Kidney (tissue), 14 donors: ENCODE data around the gene CASP6. TPM values are rescaled to one million over a fixed set of nuclear protein-coding genes. Genes with fewer than 3 reads are reported as not detected.

Experiments used
- DNase-seq, 5 donors: peaks; one replicate each; pipeline ENCODE4 v3.0.0-alpha.2; 2013 to 2020
- FAIRE-seq: peaks from 2 replicates; lab custom pipeline; 2012; peaks lifted over from hg19 to GRCh38; lab: Jason Lieb, UNC
- H3K27ac ChIP-seq, 2 donors: one replicate each; pipeline ENCODE4 v1.7.0; 2013; ENCODE audit warnings: low read depth in 2 of 2, low read length in 2 of 2, inconsistent platforms in 1 of 2
- H3K27me3 ChIP-seq: one replicate; pipeline ENCODE4 v1.7.1; 2013; ENCODE audit warnings: low read length, inconsistent platforms; ENCODE audit not compliant: control insufficient read depth, insufficient read depth
- H3K36me3 ChIP-seq, 3 donors: one replicate each; pipeline versions ENCODE4 v1.7.0 to v1.7.1; 2013; ENCODE audit warnings: low read length in 3 of 3, control low read depth in 1 of 3, inconsistent platforms in 1 of 3; ENCODE audit not compliant: insufficient read depth in 3 of 3, control insufficient read depth in 2 of 3
- H3K4me1 ChIP-seq, 3 donors: one replicate each; pipeline versions ENCODE4 v1.7.0 to v1.7.1; 2013; ENCODE audit warnings: low read length in 3 of 3, inconsistent platforms in 1 of 3, low read depth in 1 of 3; ENCODE audit not compliant: control insufficient read depth in 2 of 3, insufficient read depth in 2 of 3
- H3K4me3 ChIP-seq, 3 donors: one replicate each; pipeline versions ENCODE4 v1.7.0 to v1.8.1; 2013; ENCODE audit warnings: low read length in 3 of 3, control low read depth in 1 of 3, inconsistent platforms in 1 of 3
- H3K9ac ChIP-seq, 3 donors: one replicate each; pipeline versions ENCODE4 v1.7.0 to v1.7.1; 2013; ENCODE audit warnings: low read length in 3 of 3, control low read depth in 1 of 3, inconsistent platforms in 1 of 3
- H3K9me3 ChIP-seq, 3 donors: one replicate each; pipeline versions ENCODE4 v1.7.0 to v1.7.1; 2013; ENCODE audit warnings: low read length in 3 of 3, control low read depth in 1 of 3, inconsistent platforms in 1 of 3; ENCODE audit not compliant: control insufficient read depth in 2 of 3, insufficient read depth in 1 of 3
- intact Hi-C: fragments of 100-400 bp; cut with DNase I; formaldehyde crosslinking; loops from one replicate; pipeline ENCODE4 v1.11.1; 2022
- polyA plus RNA-seq: library from polyadenylated mRNA; stranded (reverse); fragments of 350-450 nt; fragmentation: Illumina TruSeq; extraction: RNeasy Lipid Tissue Mini Kit (QIAGEN cat#74804); gene quantifications from one replicate; pipeline ENCODE4 v1.2.3, GENCODE V29; 2014; ENCODE audit warnings: low read depth, low replicate concordance; ENCODE audit not compliant: insufficient read depth
- total RNA-seq: library from RNA; stranded (reverse); fragmentation: NEBNext Ultra II Directional; extraction: Animal tissue kit (Norgen Biotek cat#: 25700); gene quantifications from one replicate; pipeline ENCODE4 v1.2.1, GENCODE V29; 2021
- TF ChIP-seq, protein P1 (sequence below): IDR thresholded peaks from 3 replicates; pipeline ENCODE4 v1.5.1; 2012; ENCODE audit warnings: mild to moderate bottlenecking, moderate library complexity, borderline replicate concordance; ENCODE audit not compliant: insufficient read depth; ENCODE audit errors: extremely low read depth
- donor health status: control.
- donor health status: control.
- donor health status: control.
- donor health status: control.
- donor health status: control.
- donor health status: DM: yes; HTN: yes; CAD: no.
- donor health status: Normal renal cell carcinoma (clear cell type).

Gene CASP6
- total and polyA plus RNA-seq, 2 donors from 2014 or later: 20.7 to 21.6 TPM

- FAIRE-seq (no peak), DNase-seq (no peak)
- intact Hi-C loops: no loop called here
- no peak overlapping the region for H3K27ac ChIP-seq
- H3K9me3 ChIP-seq: no peaks in the 10 kb centered on the region
- H3K9ac ChIP-seq: no peak overlapping the region
- TF ChIP-seq, protein P1, sequence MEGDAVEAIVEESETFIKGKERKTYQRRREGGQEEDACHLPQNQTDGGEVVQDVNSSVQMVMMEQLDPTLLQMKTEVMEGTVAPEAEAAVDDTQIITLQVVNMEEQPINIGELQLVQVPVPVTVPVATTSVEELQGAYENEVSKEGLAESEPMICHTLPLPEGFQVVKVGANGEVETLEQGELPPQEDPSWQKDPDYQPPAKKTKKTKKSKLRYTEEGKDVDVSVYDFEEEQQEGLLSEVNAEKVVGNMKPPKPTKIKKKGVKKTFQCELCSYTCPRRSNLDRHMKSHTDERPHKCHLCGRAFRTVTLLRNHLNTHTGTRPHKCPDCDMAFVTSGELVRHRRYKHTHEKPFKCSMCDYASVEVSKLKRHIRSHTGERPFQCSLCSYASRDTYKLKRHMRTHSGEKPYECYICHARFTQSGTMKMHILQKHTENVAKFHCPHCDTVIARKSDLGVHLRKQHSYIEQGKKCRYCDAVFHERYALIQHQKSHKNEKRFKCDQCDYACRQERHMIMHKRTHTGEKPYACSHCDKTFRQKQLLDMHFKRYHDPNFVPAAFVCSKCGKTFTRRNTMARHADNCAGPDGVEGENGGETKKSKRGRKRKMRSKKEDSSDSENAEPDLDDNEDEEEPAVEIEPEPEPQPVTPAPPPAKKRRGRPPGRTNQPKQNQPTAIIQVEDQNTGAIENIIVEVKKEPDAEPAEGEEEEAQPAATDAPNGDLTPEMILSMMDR: no peak
- H3K4me3 ChIP-seq: no peak overlapping the region
- peaks cover 0 to 5% (median 0%) of the 10 kb centered on the region in 3 donors for H3K4me1 ChIP-seq
- H3K36me3 ChIP-seq: peaks cover 0 to 13% (median 4%) of the 10 kb centered on the region in 3 donors
- no peaks in the 10 kb centered on the region for H3K27me3 ChIP-seq
These were observed 16.4 kb upstream of the CASP6 start for GRCh38 chr4:109719604-109720003.

GRCh38 chr4:109718759-109719158 is 15.5 kb upstream of the CASP6 start:
- DNase-seq (no peak), FAIRE-seq (no peak)
- intact Hi-C loops: no loop called here
- H3K4me3 ChIP-seq: no peak overlapping the region
- TF ChIP-seq, protein P1: no peak
- no peak overlapping the region for H3K9ac ChIP-seq
- no peaks in the 10 kb centered on the region for H3K9me3 ChIP-seq
- no peaks in the 10 kb centered on the region for H3K27me3 ChIP-seq
- no peak overlapping the region for H3K27ac ChIP-seq
- peaks cover 0 to 5% (median 0%) of the 10 kb centered on the region in 3 donors for H3K4me1 ChIP-seq
- peaks cover 3 to 16% (median 4%) of the 10 kb centered on the region in 3 donors for H3K36me3 ChIP-seq

GRCh38 chr4:109713500-109713899 is 10.3 kb upstream of the CASP6 start:
- Histone ChIP-seq H3K27me3 (no peaks in the 10 kb centered on the region), H3K27ac (no peak overlapping the region), H3K9me3 (no peaks in the 10 kb centered on the region), H3K9ac (no peak overlapping the region), H3K4me3 (no peak overlapping the region), H3K36me3 (peaks cover 7 to 20% (median 13%) of the 10 kb centered on the region in 3 donors), H3K4me1 (no peaks in the 10 kb centered on the region)
- TF ChIP-seq, protein P1: no peak
- DNase-seq (no peak), FAIRE-seq (no peak)
- intact Hi-C loops: no loop called here

DNA sequence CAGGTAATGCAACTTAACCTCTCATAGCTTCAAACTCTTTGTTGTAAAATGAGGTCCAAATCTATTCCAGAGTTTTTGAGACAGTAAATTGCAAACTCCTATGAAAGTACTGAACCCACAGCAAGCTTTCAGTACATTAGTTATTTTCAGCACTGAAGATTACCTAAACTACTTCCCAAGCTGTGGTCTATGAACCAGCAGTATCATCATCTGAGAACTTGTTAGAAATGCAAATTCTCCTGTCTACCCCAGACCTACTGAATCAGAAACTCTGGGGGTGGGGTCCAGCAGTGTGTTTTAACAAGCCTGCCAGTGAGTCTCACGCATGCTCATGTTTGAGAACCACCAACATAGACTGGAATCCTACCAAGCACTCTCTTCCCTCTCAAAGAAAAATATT is 5.7 kb upstream of the CASP6 start:
- no peak for FAIRE-seq
- Histone ChIP-seq H3K27ac (no peak overlapping the region), H3K36me3 (peaks cover 3 to 12% (median 4%) of the 10 kb centered on the region in 3 donors), H3K9ac (no peak overlapping the region), H3K9me3 (no peaks in the 10 kb centered on the region), H3K4me3 (no peak overlapping the region), H3K27me3 (no peaks in the 10 kb centered on the region), H3K4me1 (peaks cover 0 to 4% (median 0%) of the 10 kb centered on the region in 3 donors)
- intact Hi-C loops: loop anchor here (10.0 kb wide), 1 partner anchor 96 kb away; the partner anchor contains the start of gene CFI
- TF ChIP-seq, protein P1: no peak
- no peak for DNase-seq
